ENCODE measurements around the gene LOXHD1. TPM values are rescaled to one million over a fixed set of nuclear protein-coding genes. Genes with fewer than 3 reads are reported as not detected.

The LOXHD1 gene
- total RNA-seq, 1 donor from 2014 or later, result not detected

GRCh38 chr18:46570666-46571065, 86.4 kb downstream of the LOXHD1 start:
- H3K9me3 Mint-ChIP-seq, result no peaks in the 10 kb centered on the region
- H3K36me3 Mint-ChIP-seq (ENCODE audit: low read depth), result no peaks in the 10 kb centered on the region
- peaks cover 2% of the 10 kb centered on the region for H3K27me3 Mint-ChIP-seq
- no peak overlapping the region for H3K4me3 Mint-ChIP-seq
- H3K4me1 Mint-ChIP-seq, result no peaks in the 10 kb centered on the region
- intact Hi-C loops (cut with micrococcal nuclease), result no loop called here
- no peak for DNase-seq
- H3K27ac Mint-ChIP-seq, result no peak overlapping the region

- H3K4me3 Mint-ChIP-seq, result no peak overlapping the region
- H3K36me3 Mint-ChIP-seq (ENCODE audit: low read depth), result no peaks in the 10 kb centered on the region
- no peaks in the 10 kb centered on the region for H3K9me3 Mint-ChIP-seq
- H3K27me3 Mint-ChIP-seq, result peaks cover 2% of the 10 kb centered on the region
- intact Hi-C loops (cut with micrococcal nuclease), result no loop called here
- H3K27ac Mint-ChIP-seq, result no peak overlapping the region
- H3K4me1 Mint-ChIP-seq, result no peaks in the 10 kb centered on the region
- no peak for DNase-seq
Observed at GRCh38 chr18:46570134-46570533, 86.9 kb downstream of the LOXHD1 start.

GRCh38 chr18:46569211-46569610, 87.8 kb downstream of the LOXHD1 start:
- Mint-ChIP-seq H3K27ac (no peak overlapping the region), H3K36me3 (ENCODE audit: low read depth) (no peaks in the 10 kb centered on the region), H3K4me3 (no peak overlapping the region), H3K27me3 (peaks cover 2% of the 10 kb centered on the region), H3K4me1 (no peaks in the 10 kb centered on the region), H3K9me3 (no peaks in the 10 kb centered on the region)
- DNase-seq, result no peak
- intact Hi-C loops (cut with micrococcal nuclease), result no loop called here

- peaks cover 2% of the 10 kb centered on the region for H3K27me3 Mint-ChIP-seq
- no peaks in the 10 kb centered on the region for H3K9me3 Mint-ChIP-seq
- no peaks in the 10 kb centered on the region for H3K4me1 Mint-ChIP-seq
- no peak for DNase-seq
- no peak overlapping the region for H3K27ac Mint-ChIP-seq
- no peak overlapping the region for H3K4me3 Mint-ChIP-seq
- H3K36me3 Mint-ChIP-seq (ENCODE audit: low read depth), result no peaks in the 10 kb centered on the region
- intact Hi-C loops (cut with micrococcal nuclease), result no loop called here
Observed at GRCh38 chr18:46567196-46567595, 89.8 kb downstream of the LOXHD1 start.

GRCh38 chr18:46566111-46566510, 90.9 kb downstream of the LOXHD1 start:
- DNase-seq, result no peak
- no peaks in the 10 kb centered on the region for H3K9me3 Mint-ChIP-seq
- H3K27ac Mint-ChIP-seq, result no peak overlapping the region
- H3K4me1 Mint-ChIP-seq, result no peaks in the 10 kb centered on the region
- intact Hi-C loops (cut with micrococcal nuclease), result no loop called here
- no peaks in the 10 kb centered on the region for H3K36me3 Mint-ChIP-seq (ENCODE audit: low read depth)
- peaks cover 2% of the 10 kb centered on the region for H3K27me3 Mint-ChIP-seq
- H3K4me3 Mint-ChIP-seq, result no peak overlapping the region

GRCh38 chr18:46565256-46565655, 91.8 kb downstream of the LOXHD1 start:
- no peaks in the 10 kb centered on the region for H3K36me3 Mint-ChIP-seq (ENCODE audit: low read depth)
- no peak for DNase-seq
- H3K27me3 Mint-ChIP-seq, result peaks cover 2% of the 10 kb centered on the region
- no peak overlapping the region for H3K4me3 Mint-ChIP-seq
- H3K9me3 Mint-ChIP-seq, result no peaks in the 10 kb centered on the region
- no peaks in the 10 kb centered on the region for H3K4me1 Mint-ChIP-seq
- intact Hi-C loops (cut with micrococcal nuclease), result no loop called here
- no peak overlapping the region for H3K27ac Mint-ChIP-seq

- intact Hi-C loops (cut with micrococcal nuclease), result no loop called here
- Mint-ChIP-seq H3K27me3 (peaks cover 2% of the 10 kb centered on the region), H3K4me1 (no peaks in the 10 kb centered on the region), H3K4me3 (no peak overlapping the region), H3K27ac (no peak overlapping the region), H3K36me3 (ENCODE audit: low read depth) (no peaks in the 10 kb centered on the region), H3K9me3 (no peaks in the 10 kb centered on the region)
- no peak for DNase-seq
Observed at GRCh38 chr18:46563317-46563716, 93.7 kb downstream of the LOXHD1 start.

- Mint-ChIP-seq H3K4me3 (no peak overlapping the region), H3K27me3 (peaks cover 2% of the 10 kb centered on the region), H3K9me3 (no peaks in the 10 kb centered on the region), H3K36me3 (ENCODE audit: low read depth) (no peaks in the 10 kb centered on the region), H3K27ac (no peak overlapping the region), H3K4me1 (no peaks in the 10 kb centered on the region)
- DNase-seq, result no peak
- intact Hi-C loops (cut with micrococcal nuclease), result no loop called here
Observed at GRCh38 chr18:46562674-46563192, 94.3 kb downstream of the LOXHD1 start.

GRCh38 chr18:46560671-46561045, 96.4 kb downstream of the LOXHD1 start:
- Mint-ChIP-seq H3K4me3 (no peak overlapping the region), H3K27me3 (no peaks in the 10 kb centered on the region), H3K4me1 (no peaks in the 10 kb centered on the region), H3K27ac (no peak overlapping the region), H3K36me3 (ENCODE audit: low read depth) (no peaks in the 10 kb centered on the region), H3K9me3 (no peaks in the 10 kb centered on the region)
- DNase-seq, result no peak
- intact Hi-C loops (cut with micrococcal nuclease), result no loop called here

- intact Hi-C loops (cut with micrococcal nuclease), result loop anchor here (10.0 kb wide), 1 partner anchor 95 kb away; the partner anchor contains the start of gene LOXHD1
- no peaks in the 10 kb centered on the region for H3K27me3 Mint-ChIP-seq
Observed at GRCh38 chr18:46559946-46560670, 96.9 kb downstream of the LOXHD1 start.

GRCh38 chr18:46559296-46559695, 97.7 kb downstream of the LOXHD1 start:
- H3K36me3 Mint-ChIP-seq (ENCODE audit: low read depth), result no peaks in the 10 kb centered on the region
- no peaks in the 10 kb centered on the region for H3K9me3 Mint-ChIP-seq
- intact Hi-C loops (cut with micrococcal nuclease), result loop anchor here (10.0 kb wide), 1 partner anchor 96 kb away; the partner anchor contains the start of gene LOXHD1
- no peaks in the 10 kb centered on the region for H3K4me1 Mint-ChIP-seq
- H3K27me3 Mint-ChIP-seq, result no peaks in the 10 kb centered on the region
- no peak overlapping the region for H3K4me3 Mint-ChIP-seq
- H3K27ac Mint-ChIP-seq, result no peak overlapping the region
- DNase-seq, result no peak

More at GRCh38 chr18:46559946-46560670, 96.9 kb downstream of the LOXHD1 start:
- H3K36me3 Mint-ChIP-seq (ENCODE audit: low read depth), result no peaks in the 10 kb centered on the region
- H3K9me3 Mint-ChIP-seq, result no peaks in the 10 kb centered on the region
- H3K4me3 Mint-ChIP-seq, result no peak overlapping the region
- DNase-seq, result no peak
- H3K4me1 Mint-ChIP-seq, result no peaks in the 10 kb centered on the region
- no peak overlapping the region for H3K27ac Mint-ChIP-seq

- Mint-ChIP-seq H3K4me3 (no peak overlapping the region), H3K4me1 (no peaks in the 10 kb centered on the region), H3K27me3 (peaks cover 2% of the 10 kb centered on the region), H3K27ac (no peak overlapping the region), H3K9me3 (no peaks in the 10 kb centered on the region), H3K36me3 (ENCODE audit: low read depth) (no peaks in the 10 kb centered on the region)
- no peak for DNase-seq
- intact Hi-C loops (cut with micrococcal nuclease), result loop anchor here (10.0 kb wide), 1 partner anchor 98 kb away; the partner anchor contains the start of gene LOXHD1
Observed at GRCh38 chr18:46556590-46557206, 100.3 kb downstream of the LOXHD1 start.

GRCh38 chr18:46555724-46556123, 101.3 kb downstream of the LOXHD1 start:
- H3K27me3 Mint-ChIP-seq, result peaks cover 2% of the 10 kb centered on the region
- no peaks in the 10 kb centered on the region for H3K9me3 Mint-ChIP-seq
- H3K4me3 Mint-ChIP-seq, result no peak overlapping the region
- intact Hi-C loops (cut with micrococcal nuclease), result loop anchor here (10.0 kb wide), 1 partner anchor 99 kb away; the partner anchor contains the start of gene LOXHD1
- H3K36me3 Mint-ChIP-seq (ENCODE audit: low read depth), result no peaks in the 10 kb centered on the region
- H3K4me1 Mint-ChIP-seq, result no peaks in the 10 kb centered on the region
- H3K27ac Mint-ChIP-seq, result no peak overlapping the region
- DNase-seq, result peak; percentile 61

- Mint-ChIP-seq H3K9me3 (no peaks in the 10 kb centered on the region), H3K27ac (no peak overlapping the region), H3K27me3 (peaks cover 2% of the 10 kb centered on the region), H3K4me1 (no peaks in the 10 kb centered on the region), H3K4me3 (no peak overlapping the region), H3K36me3 (ENCODE audit: low read depth) (no peaks in the 10 kb centered on the region)
- DNase-seq, result no peak
- intact Hi-C loops (cut with micrococcal nuclease), result loop anchor here (10.0 kb wide), 1 partner anchor 100 kb away; the partner anchor contains the start of gene LOXHD1
Observed at GRCh38 chr18:46555213-46555612, 101.8 kb downstream of the LOXHD1 start.
